Measurements from ENCODE around the gene RNF144A.

DNA sequence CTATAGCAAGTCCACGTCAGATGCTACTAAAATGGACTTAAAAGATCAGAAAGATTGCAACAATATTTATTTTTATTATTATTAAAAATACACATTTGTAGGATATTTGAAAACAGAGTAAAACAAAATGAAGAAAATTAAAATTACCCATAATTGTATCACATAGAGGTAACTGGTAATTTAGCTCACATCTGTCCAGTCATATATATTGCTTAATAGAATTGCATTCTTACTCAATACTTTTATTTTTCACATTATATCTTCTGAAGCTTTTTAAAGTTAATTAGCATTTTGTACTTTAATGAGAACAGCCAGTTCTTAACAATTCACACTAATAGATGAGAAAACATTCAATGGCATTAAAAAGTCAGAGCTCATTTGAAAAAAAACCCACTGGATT is 11.5 kb upstream of the RNF144A start:
- TF ChIP-seq EZH2phosphoT487 (IDR thresholded peaks at IDR 0.05; ENCODE audit: unreplicated experiment) (no peak), EZH2 (IDR thresholded peaks at IDR 0.05; ENCODE audit: low read depth, unreplicated experiment) (no peak), CREB1 (CRISPR knock-in tag; IDR thresholded peaks at IDR 0.05; ENCODE audit: low read depth) (no peak), ZNF114 (CRISPR knock-in tag; IDR thresholded peaks at IDR 0.05) (no peak)
- TF ChIP-seq, protein P1, sequence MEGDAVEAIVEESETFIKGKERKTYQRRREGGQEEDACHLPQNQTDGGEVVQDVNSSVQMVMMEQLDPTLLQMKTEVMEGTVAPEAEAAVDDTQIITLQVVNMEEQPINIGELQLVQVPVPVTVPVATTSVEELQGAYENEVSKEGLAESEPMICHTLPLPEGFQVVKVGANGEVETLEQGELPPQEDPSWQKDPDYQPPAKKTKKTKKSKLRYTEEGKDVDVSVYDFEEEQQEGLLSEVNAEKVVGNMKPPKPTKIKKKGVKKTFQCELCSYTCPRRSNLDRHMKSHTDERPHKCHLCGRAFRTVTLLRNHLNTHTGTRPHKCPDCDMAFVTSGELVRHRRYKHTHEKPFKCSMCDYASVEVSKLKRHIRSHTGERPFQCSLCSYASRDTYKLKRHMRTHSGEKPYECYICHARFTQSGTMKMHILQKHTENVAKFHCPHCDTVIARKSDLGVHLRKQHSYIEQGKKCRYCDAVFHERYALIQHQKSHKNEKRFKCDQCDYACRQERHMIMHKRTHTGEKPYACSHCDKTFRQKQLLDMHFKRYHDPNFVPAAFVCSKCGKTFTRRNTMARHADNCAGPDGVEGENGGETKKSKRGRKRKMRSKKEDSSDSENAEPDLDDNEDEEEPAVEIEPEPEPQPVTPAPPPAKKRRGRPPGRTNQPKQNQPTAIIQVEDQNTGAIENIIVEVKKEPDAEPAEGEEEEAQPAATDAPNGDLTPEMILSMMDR (conservative IDR thresholded peaks at IDR 0.05; ENCODE audit: low read depth in 2 of 2): no peak
- TF ChIP-seq, protein P2, sequence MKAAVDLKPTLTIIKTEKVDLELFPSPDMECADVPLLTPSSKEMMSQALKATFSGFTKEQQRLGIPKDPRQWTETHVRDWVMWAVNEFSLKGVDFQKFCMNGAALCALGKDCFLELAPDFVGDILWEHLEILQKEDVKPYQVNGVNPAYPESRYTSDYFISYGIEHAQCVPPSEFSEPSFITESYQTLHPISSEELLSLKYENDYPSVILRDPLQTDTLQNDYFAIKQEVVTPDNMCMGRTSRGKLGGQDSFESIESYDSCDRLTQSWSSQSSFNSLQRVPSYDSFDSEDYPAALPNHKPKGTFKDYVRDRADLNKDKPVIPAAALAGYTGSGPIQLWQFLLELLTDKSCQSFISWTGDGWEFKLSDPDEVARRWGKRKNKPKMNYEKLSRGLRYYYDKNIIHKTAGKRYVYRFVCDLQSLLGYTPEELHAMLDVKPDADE (IDR thresholded peaks at IDR 0.05): no peak
- TF ChIP-seq, protein P3, sequence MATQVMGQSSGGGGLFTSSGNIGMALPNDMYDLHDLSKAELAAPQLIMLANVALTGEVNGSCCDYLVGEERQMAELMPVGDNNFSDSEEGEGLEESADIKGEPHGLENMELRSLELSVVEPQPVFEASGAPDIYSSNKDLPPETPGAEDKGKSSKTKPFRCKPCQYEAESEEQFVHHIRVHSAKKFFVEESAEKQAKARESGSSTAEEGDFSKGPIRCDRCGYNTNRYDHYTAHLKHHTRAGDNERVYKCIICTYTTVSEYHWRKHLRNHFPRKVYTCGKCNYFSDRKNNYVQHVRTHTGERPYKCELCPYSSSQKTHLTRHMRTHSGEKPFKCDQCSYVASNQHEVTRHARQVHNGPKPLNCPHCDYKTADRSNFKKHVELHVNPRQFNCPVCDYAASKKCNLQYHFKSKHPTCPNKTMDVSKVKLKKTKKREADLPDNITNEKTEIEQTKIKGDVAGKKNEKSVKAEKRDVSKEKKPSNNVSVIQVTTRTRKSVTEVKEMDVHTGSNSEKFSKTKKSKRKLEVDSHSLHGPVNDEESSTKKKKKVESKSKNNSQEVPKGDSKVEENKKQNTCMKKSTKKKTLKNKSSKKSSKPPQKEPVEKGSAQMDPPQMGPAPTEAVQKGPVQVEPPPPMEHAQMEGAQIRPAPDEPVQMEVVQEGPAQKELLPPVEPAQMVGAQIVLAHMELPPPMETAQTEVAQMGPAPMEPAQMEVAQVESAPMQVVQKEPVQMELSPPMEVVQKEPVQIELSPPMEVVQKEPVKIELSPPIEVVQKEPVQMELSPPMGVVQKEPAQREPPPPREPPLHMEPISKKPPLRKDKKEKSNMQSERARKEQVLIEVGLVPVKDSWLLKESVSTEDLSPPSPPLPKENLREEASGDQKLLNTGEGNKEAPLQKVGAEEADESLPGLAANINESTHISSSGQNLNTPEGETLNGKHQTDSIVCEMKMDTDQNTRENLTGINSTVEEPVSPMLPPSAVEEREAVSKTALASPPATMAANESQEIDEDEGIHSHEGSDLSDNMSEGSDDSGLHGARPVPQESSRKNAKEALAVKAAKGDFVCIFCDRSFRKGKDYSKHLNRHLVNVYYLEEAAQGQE (IDR thresholded peaks at IDR 0.05; ENCODE audit: unreplicated experiment): no peak
